ENCODE measurements around the gene SH3RF3.
A peak's percentile ranks its signal among the peaks of the same experiment; 100 is the strongest.

The SH3RF3 gene

GRCh38 chr2:109324861-109325260, 195.9 kb downstream of the SH3RF3 start:
- no peak overlapping the region for H3K4me3 ChIP-seq (ENCODE audit: low read depth, low read length)
- DNase-seq (ENCODE audit: low read depth), result peak; percentile 93
- no peak for TF ChIP-seq CTCF (conservative IDR thresholded peaks at IDR 0.05; ENCODE audit: low read depth, low read length)

DNA sequence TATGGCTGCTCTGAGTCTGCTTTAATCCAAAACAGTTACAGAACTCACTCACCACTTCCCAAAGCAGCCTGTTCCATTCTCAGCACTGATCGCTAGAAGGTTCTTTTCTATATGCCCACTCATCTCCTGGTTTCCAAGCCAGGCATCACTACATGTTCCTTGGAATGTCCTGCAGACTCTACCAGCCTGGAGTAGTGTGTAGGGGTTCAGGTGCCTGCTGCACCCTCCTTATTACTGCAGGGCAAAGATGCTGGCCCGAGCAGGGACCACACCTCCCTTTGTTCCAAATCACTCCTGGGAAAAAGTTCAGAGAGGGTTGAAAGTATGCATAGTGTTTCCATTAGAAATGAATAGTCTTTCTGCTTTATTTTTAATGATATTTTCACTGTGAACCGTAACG, 196.6 kb downstream of the SH3RF3 start:
- DNase-seq (ENCODE audit: low read depth), result no peak
- TF ChIP-seq CTCF (conservative IDR thresholded peaks at IDR 0.05; ENCODE audit: low read depth, low read length), result no peak
- no peak overlapping the region for H3K4me3 ChIP-seq (ENCODE audit: low read depth, low read length)

DNA sequence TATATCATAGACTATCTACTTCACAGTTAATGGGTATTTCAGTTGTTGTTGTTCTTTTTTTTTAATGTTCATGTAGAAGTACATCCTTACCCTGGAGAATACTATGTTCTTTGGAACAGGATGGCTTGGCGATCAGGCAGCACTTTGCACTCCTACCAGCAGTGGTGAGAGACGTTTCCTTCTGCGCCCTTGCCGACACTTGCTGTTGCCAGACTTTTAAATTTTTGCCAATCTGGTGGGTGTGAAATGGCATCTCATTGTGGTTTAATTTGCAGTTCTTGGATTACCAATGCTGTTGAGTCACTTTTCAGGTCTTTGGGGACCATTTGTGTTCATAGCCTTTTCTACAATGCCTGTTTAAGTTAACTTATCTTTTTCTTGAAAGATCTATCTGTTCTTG, 197.3 kb downstream of the SH3RF3 start:
- no peak overlapping the region for H3K4me3 ChIP-seq (ENCODE audit: low read depth, low read length)
- no peak for DNase-seq (ENCODE audit: low read depth)
- no peak for TF ChIP-seq CTCF (conservative IDR thresholded peaks at IDR 0.05; ENCODE audit: low read depth, low read length)

- peak; percentile 45 for DNase-seq (ENCODE audit: low read depth)
- no peak for TF ChIP-seq CTCF (conservative IDR thresholded peaks at IDR 0.05; ENCODE audit: low read depth, low read length)
- no peak overlapping the region for H3K4me3 ChIP-seq (ENCODE audit: low read depth, low read length)
Measured at GRCh38 chr2:109330056-109330455, 201.1 kb downstream of the SH3RF3 start.

- no peak for TF ChIP-seq CTCF (conservative IDR thresholded peaks at IDR 0.05; ENCODE audit: low read depth, low read length)
- no peak overlapping the region for H3K4me3 ChIP-seq (ENCODE audit: low read depth, low read length)
- DNase-seq (ENCODE audit: low read depth), result no peak
Measured at GRCh38 chr2:109331081-109331480, 202.1 kb downstream of the SH3RF3 start.

- TF ChIP-seq CTCF (conservative IDR thresholded peaks at IDR 0.05; ENCODE audit: low read depth, low read length), result no peak
- no peak overlapping the region for H3K4me3 ChIP-seq (ENCODE audit: low read depth, low read length)
- DNase-seq (ENCODE audit: low read depth), result peak; percentile 82
Measured at GRCh38 chr2:109331896-109332848, 203.2 kb downstream of the SH3RF3 start.

DNA sequence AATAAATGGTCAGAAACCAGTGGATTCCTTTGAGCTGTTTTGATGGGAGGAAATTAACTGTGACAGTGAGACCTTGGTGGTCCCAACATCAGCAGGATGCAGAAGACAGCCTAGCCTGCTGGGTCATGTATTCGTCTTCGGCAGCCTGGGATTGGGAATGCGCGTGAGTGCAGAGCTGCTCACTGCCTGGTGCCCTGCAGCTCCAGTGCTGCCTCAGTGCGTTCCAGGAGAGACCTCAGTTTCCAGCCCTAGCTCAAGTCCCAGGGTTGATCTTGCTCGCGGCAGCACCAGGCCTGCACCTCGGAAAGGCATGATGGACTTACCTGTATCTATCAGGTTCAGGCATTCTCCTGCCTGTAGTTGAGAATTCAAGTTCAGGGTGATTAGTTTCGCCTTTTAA, 203.9 kb downstream of the SH3RF3 start:
- no peak overlapping the region for H3K4me3 ChIP-seq (ENCODE audit: low read depth, low read length)
- no peak for DNase-seq (ENCODE audit: low read depth)
- no peak for TF ChIP-seq CTCF (conservative IDR thresholded peaks at IDR 0.05; ENCODE audit: low read depth, low read length)
